ENCODE results near the gene PEX10. TPM values are rescaled to one million over a fixed set of nuclear protein-coding genes. Genes with fewer than 3 reads are reported as not detected.

Gene PEX10
- total and polyA plus RNA-seq, 2 of the 8 experiments (the other 6 are each of a cell fraction or from before 2014, with no cell fraction given): 24.3 to 26.9 TPM

DNA sequence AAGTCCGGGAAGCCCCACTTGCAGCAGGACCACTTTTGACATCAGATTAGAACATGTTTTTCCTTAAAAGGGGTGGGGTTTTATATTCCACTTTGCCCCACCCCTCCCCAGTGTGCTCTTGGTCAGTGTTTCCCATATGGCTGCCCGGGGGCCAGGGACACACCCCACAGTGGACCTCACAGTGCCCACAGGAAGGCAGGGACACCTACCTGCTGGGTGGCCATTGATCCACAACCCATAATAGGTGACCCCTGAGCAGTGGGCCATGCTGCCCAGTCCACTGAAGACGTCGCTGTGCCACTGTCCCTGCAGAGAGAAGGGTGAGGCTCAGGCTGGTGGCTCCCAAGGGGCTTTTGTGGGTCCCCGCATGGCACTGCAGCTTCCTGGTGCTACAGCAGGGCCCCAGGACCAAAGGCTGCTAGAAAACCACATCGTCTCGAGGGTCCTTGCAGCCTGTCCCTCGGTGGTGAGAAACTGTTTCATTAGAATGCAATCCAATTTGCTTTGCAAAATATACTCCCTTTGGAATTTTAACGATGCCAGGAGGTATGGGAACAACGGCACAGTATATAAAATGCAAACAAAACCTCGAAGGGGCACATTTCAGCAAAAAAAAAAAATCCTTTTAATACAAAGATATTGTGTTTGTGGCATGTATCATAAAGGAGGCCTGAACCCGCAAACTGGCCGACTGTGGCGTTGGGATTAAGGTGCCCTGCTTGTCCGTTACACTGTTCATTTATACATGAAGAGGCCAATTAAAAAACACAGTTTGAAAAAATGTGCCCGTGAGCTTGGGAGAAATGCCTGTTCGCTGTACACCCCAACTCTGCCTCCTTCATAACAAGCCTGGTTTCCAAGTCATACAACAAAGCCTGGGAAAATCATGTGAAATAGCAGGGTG is 37.9 kb downstream of the PEX10 start:
- Histone ChIP-seq H4K20me1 (replicated peaks in 1 of 2; ENCODE audit: control insufficient read depth in 1 of 2, insufficient read depth in 2 of 2, low read length in 2 of 2) (no peaks in the 10 kb centered on the region), H2AFZ (ENCODE audit: low read length) (no peak overlapping the region), H3K9ac (replicated peaks in 1 of 4; ENCODE audit: extremely low read depth in 1 of 4, low read depth in 3 of 4, low read length in 3 of 4) (no peak overlapping the region), H3K23me2 (ENCODE audit: low read depth, low read length) (no peaks in the 10 kb centered on the region), H3K9me3 (ENCODE audit: insufficient read depth in 2 of 2, low read depth in 1 of 2, low read length in 1 of 2) (no peaks in the 10 kb centered on the region), H4K8ac (ENCODE audit: extremely low read depth, insufficient read depth, low read length) (no peak overlapping the region; the same call in 1 of the 2 replicates), H3K27me3 (replicated peaks in 1 of 4; ENCODE audit: control insufficient read depth in 3 of 4, extremely low read depth in 1 of 4, insufficient read depth in 3 of 4, low read length in 3 of 4) (no peaks in the 10 kb centered on the region), H3K79me2 (ENCODE audit: control insufficient read depth in 1 of 2, insufficient read depth in 2 of 2, low read length in 2 of 2) (no peaks in the 10 kb centered on the region), H2BK20ac (ENCODE audit: low read length) (no peak overlapping the region), H2BK120ac (replicated peaks; ENCODE audit: low read depth, low read length) (no peak overlapping the region), H3K23ac (ENCODE audit: insufficient read length) (no peak overlapping the region), H4K5ac (ENCODE audit: insufficient read length, low read depth, low read length) (no peak overlapping the region), H3K79me1 (ENCODE audit: low read depth, low read length) (no peaks in the 10 kb centered on the region), H3K14ac (ENCODE audit: insufficient read length) (no peak overlapping the region), H3K4ac (replicated peaks; ENCODE audit: insufficient read length, low read depth, low read length) (no peak overlapping the region), H2BK5ac (ENCODE audit: low read depth, low read length) (no peak overlapping the region), H3K18ac (ENCODE audit: extremely low read depth, low read length) (no peak overlapping the region), H3K4me2 (ENCODE audit: insufficient read depth in 1 of 2, low read depth in 2 of 2, low read length in 2 of 2) (no peak overlapping the region), H3K4me3 (ENCODE audit: extremely low read depth in 1 of 4, insufficient read depth in 2 of 4, low read depth in 3 of 4, low read length in 4 of 4) (no peak overlapping the region), H3K36me3 (ENCODE audit: control insufficient read depth in 2 of 4, insufficient read depth in 4 of 4, low read length in 3 of 4) (no peaks in the 10 kb centered on the region), H2BK15ac (ENCODE audit: low read length) (no peak overlapping the region), H3K27ac (ENCODE audit: low read depth, low read length) (no peak overlapping the region), H3K4me1 (replicated peaks in 1 of 4; ENCODE audit: control insufficient read depth in 3 of 4, insufficient read depth in 4 of 4, low read length in 3 of 4) (no peaks in the 10 kb centered on the region), H2AK5ac (ENCODE audit: low read depth, low read length) (no peak overlapping the region), H4K91ac (replicated peaks; ENCODE audit: insufficient read length, low read length) (no peak overlapping the region), H3K56ac (replicated peaks; ENCODE audit: insufficient read length, low read depth, low read length) (no peak overlapping the region), H2BK12ac (ENCODE audit: low read depth, low read length) (no peak overlapping the region)
- FAIRE-seq (no peak), DNase-seq (ENCODE audit: low read depth in 1 of 2, low spot score in 2 of 2) (no peak)
- 92% methylated on average over 17 of the region's 17 CpGs; no CpG with 5 or more reads in 1 of the 2 experiments for WGBS, 2 experiments (ENCODE audit: extremely low coverage in 1 of 2, insufficient coverage in 1 of 2, insufficient read length in 1 of 2, insufficient replicate concordance in 2 of 2, low coverage in 1 of 2, low lambda C conversion rate in 2 of 2, missing lambda C conversion rate in 1 of 2)
- TF ChIP-seq RXRA (IDR thresholded peaks at IDR 0.05; ENCODE audit: insufficient read depth, low read depth, low read length) (no peak), RBBP5 (IDR thresholded peaks at IDR 0.05; ENCODE audit: borderline replicate concordance, low read depth, low read length) (no peak), USF2 (IDR thresholded peaks at IDR 0.05; ENCODE audit: low read length) (no peak), CEBPB (IDR thresholded peaks at IDR 0.05; ENCODE audit: low read depth, low read length) (no peak)
- ChIA-PET CTCF (ENCODE audit: partially characterized antibody) (interaction anchor here (0.8 to 2.3 kb wide), 4 partner anchors 13 to 179 kb away, joined by 3 to 15 read pairs (median 4); partner anchors contain the start of gene FAAP20), POLR2A (ENCODE audit: partially characterized antibody) (no interaction called here)

Measured in H1 (cell line).